GDM1 (cell line): ENCODE results near the gene CDH20.

Experiments
- DNase-seq: peaks from one replicate; lab custom pipeline; 2025; lab: John Stamatoyannopoulos, UW

Gene CDH20

DNA sequence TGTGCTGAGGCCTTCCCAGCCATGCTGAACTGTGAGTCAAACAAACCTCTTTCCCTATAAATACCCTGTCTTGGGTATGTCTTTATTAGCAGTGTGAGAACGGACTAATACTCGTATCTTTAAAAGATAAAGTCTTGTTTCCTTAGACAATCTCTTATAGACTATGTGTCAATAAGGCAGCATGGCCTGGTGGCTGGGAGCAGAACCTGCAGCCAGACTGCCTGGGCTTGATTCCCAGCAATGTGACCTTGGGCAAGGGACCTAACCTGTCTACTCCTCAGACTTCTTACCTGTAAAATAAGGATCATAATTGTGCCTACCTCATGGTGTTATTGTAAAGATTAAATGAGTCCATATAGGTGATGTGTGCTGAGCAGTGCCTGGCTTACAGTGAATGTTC lies 198.7 kb downstream of the CDH20 start:
- no peak for DNase-seq

DNA sequence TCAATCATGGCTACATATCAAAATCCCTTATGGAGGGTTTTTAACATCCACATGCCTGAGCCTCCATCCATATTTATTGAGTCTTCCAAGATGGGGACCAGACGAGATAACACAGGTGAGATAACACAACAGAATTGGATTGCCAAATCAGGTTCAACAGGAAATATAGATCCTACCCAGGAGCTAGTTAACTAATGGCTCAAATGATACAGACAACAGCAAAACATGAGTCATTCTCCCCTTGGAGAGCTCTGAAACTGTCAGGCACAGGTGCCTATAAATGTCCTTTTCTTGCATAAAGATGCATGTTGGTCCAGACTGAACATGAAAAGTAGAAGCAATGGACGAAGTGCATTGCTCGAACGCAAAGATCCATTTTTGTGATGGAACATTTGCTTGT lies 202.2 kb downstream of the CDH20 start:
- DNase-seq = no peak

DNA sequence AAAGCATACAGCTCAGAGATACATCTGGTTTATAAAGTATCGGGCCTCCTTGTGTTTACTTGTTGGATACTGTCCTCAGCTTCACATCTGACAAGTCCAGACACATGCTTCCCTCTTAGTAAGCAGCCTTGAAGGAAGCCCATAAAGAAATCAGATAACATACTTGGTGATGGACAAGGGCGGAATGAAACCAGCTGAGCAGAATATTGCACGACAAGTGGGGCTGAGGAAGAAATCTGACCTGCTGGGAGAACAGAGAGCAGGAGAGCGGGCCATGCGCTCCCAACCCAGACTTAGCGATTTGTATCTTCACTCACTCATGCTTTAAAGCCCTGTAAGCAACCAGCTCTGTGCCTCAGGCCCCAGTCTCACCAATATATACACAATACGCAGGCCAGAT lies 208.4 kb downstream of the CDH20 start:
- DNase-seq = no peak

DNA sequence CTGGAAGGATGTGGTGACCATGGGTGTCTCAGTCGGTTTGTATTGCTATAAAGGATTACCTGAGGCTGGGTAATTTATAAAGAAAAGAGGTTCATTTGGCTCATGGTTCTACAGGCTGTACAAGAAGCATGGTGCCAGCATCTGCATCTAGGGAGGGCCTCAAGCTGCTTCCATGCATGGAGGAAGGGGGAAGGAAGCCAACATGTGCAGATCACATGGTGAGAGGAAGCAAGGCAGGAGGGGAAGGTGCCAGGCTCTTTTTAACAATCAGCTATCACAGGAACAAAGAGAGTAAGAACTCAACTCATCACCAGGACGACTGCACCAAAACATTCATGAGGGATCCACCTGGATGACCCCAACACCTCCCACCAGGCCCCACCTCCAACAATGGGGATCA lies 209.4 kb downstream of the CDH20 start:
- no peak for DNase-seq

DNA sequence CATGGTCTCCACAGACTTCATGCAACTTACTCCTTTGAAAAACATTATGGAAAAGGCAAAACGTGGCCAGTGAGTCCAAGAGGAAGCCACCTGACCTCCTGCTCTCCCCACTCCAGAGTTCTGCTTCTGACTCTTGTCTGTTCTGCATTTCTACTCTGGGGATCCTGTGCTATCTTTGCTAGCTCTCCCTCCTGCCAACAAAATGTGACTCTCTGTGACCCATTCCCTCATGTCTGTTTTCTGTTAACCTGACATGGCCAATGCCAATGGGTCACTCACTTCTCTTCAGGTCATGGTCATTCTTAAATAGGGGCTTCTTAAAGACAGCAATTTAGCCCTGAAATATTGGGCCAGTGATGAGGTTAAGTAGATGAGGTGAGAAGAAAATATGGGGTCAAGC lies 210.3 kb downstream of the CDH20 start:
- DNase-seq = no peak

DNA sequence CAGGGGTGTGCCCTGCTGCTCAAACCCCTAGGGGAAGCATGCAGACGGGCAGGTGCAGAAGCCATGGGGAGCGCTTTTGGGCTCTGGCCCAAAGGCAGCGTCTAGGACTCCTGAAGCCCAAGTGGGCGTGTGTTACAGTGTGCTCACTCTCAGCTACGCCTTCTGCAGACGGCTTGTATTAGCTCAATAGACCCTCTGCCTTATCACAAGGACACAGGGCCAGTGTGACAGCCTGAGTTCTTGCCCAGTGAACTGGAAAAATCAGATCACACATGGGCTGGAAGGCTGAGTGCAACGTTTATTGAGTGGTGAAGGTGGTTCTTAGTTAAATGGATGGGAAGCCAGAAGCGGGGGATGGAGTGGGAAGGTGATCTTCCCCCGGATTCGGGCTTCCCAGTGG lies 210.9 kb downstream of the CDH20 start:
- DNase-seq = no peak

DNA sequence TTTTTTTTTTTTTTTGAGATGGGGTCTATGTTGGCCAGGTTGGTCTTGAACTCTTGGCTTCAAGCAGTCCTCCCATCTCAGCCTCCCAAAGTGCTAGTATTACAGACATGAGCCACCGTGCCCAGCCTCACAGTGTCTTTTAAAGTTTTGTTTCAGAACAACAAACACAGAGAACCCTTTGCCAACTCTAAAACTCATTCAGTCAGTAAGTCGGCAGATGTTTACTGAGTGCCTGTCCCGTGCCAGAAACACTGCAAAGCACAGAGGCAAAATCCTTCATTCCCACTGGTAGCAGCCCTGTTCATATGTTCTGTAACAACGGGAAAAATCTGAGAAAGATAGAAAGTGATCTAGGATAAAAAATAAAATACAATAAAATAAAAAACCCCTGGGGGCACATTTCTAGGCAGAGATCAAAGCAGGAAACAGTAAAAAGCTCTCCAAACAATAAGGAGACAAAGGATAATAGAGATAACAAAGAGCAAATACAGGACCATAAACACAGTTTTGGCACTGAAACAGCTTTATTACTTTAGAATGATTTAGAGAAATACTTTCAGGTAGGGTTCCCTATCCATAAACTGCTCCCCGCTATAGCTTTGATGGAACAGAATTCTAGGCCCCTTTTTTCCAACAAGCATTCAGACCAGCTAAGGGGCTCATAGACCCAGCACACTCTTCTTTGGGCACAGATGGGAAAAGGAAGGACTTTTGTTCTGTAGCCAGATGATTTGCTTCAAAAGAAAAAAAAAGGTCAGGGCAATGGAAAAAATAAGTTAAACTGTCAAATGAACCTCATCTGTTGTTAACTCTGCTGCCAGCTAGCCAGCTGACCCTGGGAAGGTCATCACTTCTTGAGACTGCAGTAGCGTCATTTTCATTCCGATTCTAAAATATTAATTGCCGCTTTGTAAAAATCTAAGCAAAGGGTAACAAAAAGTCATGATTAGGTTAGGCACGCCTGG lies 212.3 kb downstream of the CDH20 start:
- DNase-seq = no peak

DNA sequence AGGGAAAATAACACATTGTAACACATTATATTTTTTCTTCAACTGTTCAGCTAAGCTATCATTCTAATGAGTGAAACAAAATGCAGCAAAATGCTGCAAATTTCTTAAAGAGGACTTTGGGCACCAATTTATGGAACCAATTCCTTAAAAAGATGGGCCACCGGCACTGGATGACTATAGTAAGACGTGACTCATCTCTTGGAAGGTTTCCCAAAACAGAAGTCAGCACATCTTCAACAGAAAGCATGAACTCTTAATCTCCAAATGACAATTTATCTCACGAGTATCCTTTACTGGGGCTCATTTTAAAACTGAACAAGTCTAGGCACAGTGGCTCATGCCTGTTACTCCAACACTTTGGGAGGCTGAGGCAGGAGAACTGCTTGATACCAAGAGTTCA lies 213.4 kb downstream of the CDH20 start:
- no peak for DNase-seq

DNA sequence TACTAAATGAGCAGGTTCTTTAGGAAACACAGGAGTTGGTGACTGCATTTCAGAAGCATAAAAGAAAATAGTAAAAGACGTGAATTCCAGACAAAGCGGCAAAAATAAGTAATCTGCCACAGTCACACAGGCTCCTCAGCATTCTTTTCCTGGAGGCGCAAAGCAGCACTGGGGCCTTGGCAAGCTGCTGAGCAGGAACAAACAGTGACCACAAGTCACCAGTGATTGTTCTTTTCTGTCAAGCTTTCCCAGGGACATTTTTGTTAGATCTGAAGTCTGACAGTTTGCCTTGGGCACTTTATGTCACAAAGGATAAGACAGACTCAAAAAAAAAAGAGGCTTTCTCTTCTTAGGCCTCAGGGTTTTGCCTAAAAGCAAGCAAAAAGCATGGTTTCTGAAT lies 216.2 kb downstream of the CDH20 start:
- DNase-seq = no peak

DNA sequence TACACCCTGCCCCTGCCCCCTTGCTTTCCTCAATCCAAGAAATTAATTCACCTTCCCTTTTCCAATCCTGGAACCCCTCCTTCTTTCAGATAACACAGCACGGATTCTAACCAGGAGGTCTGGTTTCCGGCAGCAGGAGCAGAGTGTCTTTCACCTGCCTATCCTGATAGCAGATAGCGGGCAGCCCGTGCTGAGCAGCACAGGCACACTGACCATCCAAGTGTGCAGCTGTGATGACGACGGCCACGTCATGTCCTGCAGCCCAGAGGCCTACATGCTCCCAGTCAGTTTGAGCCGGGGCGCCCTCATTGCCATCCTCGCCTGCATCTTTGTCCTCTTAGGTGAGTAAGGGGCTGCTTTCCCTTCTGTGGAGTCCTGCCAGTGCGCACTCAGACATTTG lies 216.7 kb downstream of the CDH20 start:
- no peak for DNase-seq

DNA sequence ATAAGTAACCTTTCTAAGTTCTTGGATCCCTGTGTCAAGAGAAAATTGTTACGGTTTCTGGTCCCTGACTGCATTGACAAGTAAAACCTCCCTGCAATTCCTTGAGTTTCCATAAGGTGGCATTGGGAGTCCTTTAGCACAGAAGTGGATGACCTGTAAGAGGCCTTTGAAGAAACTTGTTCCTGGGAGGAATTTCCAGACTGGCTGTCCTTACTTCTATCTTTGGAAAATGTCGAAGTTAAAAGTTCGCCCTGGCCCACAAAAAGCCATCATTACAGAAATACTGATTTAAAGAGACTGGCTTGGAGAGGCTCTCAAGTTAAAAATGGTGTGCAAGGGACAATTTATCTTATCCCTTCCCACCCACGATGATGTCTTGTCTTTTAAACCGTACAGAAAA lies 218.4 kb downstream of the CDH20 start:
- peak; percentile 2 for DNase-seq

DNA sequence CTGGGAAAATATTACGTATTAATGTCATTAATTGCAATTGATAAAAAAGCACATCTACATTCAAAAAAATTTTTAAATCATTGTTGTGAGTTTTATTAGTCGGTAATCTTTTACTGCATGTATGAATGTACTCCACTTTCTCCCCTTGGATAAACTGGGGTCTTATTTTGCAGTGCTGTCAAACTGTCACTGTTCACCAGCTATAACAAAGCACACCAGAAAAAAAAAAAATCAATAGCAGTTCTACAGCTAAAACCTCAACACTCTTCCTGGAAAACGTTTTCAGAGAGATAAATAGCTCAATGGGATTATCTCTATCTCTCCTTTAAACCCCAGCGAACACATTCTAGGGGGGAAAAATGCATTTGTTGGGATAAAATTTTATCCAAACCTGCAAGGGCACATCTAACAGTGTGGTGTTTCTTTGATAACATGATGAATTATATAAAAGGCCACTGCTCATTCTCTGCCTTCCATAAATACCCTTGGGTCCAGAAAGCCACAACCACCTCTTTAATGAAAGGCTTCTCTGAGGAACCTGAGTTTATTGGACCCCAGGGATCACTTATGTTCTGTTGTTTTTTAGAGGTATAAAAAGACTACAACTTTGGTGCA lies 219.9 kb downstream of the CDH20 start:
- DNase-seq = no peak

DNA sequence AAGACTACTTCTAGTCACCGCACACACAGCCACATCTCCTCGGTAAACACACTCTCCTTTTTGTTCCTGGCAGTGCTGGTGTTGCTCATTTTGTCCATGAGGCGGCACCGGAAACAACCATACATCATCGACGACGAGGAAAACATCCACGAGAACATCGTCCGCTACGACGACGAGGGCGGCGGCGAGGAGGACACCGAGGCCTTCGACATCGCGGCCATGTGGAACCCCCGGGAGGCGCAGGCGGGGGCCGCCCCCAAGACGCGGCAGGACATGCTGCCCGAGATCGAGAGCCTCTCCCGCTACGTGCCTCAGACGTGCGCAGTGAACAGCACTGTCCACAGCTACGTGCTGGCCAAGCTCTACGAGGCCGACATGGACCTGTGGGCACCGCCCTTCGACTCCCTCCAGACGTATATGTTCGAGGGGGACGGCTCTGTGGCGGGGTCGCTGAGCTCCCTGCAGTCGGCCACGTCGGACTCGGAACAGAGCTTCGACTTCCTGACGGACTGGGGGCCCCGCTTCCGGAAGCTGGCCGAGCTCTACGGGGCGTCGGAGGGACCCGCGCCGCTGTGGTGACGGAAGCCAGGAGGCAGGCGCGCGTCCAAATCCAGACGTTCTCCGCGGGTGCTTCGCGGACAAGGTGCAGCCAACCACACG lies 221.0 kb downstream of the CDH20 start:
- DNase-seq = no peak

DNA sequence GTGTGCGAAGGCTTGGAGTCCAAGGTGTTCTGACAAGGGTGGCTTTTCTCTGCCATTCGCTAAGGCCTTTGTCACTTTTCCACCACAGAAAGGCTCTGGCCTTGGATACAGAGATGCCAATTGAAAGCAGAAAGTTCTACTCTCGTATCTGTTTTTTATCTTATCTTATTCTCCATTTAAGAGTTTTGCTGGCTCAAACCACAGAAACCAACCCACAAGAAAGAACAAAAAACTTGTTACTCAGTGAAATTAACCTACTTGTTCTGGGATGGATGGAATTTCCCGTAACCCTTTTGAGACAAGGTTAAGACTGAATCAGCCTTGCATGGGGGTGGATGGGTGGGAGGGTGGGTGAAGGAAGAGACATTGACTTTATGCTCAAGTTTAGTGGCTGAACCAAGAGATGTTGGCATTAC lies 221.7 kb downstream of the CDH20 start:
- DNase-seq = no peak

DNA sequence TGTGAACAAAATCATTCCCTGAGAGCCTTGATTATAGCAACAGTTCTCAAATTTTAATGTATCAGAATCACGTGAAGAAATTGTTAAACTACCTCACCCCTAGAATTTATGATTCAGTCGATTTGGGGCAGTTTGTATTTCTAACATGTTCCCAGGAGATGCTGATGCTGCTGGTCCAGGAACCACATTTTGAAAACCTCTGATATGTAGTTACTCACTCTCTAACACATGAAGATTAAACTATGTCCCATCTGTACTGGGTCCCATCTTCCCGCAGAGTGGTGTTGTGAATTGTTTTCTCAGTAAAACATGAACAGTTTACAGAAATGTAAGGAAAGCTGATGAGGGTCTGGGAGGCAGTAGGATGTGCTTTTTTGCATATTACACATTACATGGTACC lies 223.1 kb downstream of the CDH20 start:
- no peak for DNase-seq

DNA sequence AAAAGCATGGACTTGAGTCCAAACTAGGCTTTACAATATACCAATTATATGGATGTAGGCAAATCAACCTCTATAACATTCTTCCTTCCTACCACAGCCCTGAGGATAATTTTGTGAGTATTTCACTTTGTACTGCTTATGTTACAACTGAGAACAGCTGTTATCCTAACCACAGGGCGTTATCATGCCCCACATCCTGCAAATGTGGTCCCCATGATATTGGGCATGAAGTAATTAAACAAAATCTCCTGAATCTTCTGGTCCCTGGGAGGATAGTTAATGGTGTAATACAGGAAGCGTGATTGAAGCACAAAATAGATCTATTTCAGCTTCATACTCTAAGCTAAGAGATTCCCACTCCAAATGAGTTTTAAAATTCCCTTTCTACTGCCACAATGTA lies 223.6 kb downstream of the CDH20 start:
- DNase-seq = no peak

DNA sequence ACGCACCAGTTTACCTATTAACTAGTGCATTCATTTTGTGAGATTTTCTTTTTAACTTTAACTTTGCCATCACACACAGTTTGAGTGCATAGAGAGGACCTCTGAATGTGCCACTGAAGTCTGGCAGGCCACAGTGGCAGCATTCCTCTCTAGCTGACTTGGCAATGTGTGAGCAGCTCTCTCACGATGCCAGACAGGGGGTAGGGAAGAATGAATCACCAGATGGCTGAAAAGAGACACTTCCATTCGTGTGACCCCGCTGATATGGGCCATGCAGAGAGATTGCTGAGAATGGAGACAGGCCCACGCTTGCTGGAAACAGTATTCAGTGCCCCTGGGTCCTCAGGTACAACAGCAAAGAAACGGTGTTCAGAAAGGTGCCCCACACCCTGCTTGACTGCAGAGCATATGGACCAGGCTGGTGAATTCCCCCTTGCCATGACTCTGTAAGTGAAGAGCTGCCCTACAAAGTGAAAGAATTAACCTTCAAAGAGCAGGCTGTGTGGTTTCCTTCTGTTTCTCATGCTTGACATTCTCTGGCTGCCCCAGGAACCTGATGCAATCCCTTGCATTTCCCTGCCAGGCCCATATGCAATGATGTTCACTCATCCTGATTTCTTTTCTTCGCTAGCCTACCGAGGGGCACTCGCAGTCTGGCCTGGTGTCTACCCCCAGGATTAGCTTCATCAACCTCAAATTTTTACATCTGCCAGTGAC lies 236.1 kb downstream of the CDH20 start:
- no peak for DNase-seq

DNA sequence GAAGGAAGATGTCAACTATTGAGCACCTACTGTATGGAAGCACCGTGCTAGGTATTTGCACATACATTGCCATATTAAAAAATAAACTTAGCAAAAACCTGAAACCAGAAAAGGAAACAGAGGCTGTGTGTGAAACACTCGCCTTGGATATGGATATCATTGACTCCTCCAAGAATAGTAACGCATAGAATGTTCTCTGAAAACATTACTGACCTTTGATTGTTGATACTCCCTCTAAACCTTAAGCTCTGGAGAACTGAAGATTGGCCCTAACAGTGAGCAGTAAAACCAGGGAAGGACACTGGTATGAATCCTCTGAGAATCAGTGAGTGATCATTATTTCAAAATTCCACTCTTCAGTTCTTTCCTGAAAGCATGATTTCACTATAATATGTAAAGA lies 236.8 kb downstream of the CDH20 start:
- no peak for DNase-seq

DNA sequence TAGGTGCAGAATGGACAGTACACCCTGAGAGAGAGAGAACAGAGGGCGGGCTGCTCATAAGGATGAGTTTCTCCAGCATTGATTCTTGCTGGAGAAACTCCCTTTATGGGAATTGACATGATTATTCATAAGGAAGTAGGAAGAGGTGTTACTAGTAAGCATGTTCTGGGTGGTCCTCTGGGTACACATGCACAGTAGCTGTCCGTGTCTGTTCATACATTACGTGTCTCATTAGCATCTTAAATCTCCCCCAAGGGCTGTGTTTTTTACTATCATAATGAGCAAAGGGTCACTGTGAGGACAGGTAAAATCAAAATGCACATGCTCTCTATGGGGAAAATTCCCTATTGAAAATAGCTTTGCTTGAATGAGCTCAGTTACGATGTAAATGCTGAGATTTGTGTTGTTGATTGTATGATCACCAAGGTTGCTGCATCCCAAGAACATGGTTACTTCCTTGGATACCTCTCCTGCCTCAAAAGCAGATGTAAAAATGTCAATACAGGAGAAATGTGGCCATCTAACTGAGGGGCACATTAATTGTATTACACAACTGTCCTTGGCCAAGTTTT lies 238.9 kb downstream of the CDH20 start:
- no peak for DNase-seq

DNA sequence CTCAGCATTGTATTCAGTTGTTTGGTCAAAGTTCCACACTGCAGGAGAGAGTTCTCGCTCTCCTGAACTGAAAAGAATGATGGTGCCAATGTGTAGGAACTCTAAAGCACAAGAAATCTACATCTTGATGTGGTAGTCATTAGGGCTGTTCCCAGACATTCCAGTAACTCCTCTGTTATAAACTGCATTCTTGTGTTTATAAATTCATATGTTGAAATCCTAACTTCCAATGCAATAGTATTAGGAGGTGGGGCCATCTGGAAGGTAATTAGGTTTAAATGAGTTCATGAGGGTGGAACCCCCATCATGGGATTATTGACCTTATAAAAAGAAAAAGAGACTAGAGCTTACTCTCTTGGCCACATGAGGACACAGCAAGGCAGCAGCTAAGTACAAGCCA lies 239.6 kb downstream of the CDH20 start:
- DNase-seq = no peak

DNA sequence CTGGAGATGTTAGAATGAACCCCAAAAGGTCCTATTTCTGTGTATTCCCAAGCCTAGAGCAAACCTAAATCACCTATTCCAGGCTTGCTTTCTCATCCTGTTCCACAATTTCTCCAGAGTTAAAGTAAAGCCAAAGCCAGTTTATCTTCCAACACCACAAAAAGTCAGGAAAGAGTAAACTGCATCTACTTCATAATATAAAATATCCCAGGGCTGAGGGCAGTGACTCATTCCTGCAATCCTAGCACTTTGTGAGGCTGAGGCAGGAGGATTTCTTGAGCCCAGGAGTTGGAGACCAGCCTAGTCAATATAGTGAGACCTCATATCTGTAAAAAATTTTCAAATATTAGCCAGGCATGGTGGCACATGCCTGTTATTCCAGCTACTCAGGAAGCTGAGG lies 241.4 kb downstream of the CDH20 start:
- no peak for DNase-seq

DNA sequence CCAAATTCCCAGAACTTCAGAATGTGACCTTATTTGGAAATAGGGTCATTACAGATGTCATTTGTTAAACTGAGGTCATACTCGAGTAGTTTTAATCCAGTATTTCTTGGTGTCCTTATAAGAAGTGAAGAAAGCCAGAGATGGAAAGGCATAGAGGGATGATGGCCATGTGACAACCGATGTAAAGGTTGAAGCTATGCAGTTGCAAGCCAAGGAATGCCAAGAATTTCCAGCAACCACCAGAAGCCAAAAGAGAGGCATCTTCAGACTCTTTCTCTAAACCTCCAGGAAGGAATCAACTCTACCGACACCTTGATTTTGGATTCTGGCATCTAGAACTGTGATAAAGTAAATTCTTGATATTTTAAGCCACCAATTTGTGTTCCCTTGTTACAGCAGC lies 242.2 kb downstream of the CDH20 start:
- DNase-seq = no peak
